ENCODE measurements around the gene NSRP1. TPM values are rescaled to one million over a fixed set of nuclear protein-coding genes. Genes with fewer than 3 reads are reported as not detected.

Gene NSRP1
- total and polyA plus RNA-seq, 2 of the 8 experiments (the other 6 are each of a cell fraction or from before 2014, with no cell fraction given) = 6.1 to 22.4 TPM

GRCh38 chr17:30158896-30159625, 42.4 kb downstream of the NSRP1 start (continued):
- TF ChIP-seq CHD7 (IDR thresholded peaks at IDR 0.05; ENCODE audit: insufficient replicate concordance, low read length) (no peak), KDM1A (IDR thresholded peaks at IDR 0.05; ENCODE audit: borderline replicate concordance, low read length) (no peak), CBX8 (IDR thresholded peaks at IDR 0.05; ENCODE audit: borderline replicate concordance, low read depth, low read length) (no peak), NRF1 (IDR thresholded peaks at IDR 0.05; ENCODE audit: low read depth, low read length) (no peak), PHF8 (conservative IDR thresholded peaks at IDR 0.05; ENCODE audit: low read depth, low read length) (no peak)
